CD4-positive, alpha-beta T cell treated with Interleukin-4 for 1 hour (primary cell): Measurements from ENCODE around the gene ASL.
"Not testable (repeated sequence)": the region's sequence is repeated elsewhere in the genome, so short reads cannot be mapped to it uniquely, and the experiment has no call there.

Source experiments
- DNase-seq, 2 donors: peaks; one replicate each; pipeline ENCODE4 v3.0.0-alpha.2; 2020 to 2022

The ASL gene

DNA sequence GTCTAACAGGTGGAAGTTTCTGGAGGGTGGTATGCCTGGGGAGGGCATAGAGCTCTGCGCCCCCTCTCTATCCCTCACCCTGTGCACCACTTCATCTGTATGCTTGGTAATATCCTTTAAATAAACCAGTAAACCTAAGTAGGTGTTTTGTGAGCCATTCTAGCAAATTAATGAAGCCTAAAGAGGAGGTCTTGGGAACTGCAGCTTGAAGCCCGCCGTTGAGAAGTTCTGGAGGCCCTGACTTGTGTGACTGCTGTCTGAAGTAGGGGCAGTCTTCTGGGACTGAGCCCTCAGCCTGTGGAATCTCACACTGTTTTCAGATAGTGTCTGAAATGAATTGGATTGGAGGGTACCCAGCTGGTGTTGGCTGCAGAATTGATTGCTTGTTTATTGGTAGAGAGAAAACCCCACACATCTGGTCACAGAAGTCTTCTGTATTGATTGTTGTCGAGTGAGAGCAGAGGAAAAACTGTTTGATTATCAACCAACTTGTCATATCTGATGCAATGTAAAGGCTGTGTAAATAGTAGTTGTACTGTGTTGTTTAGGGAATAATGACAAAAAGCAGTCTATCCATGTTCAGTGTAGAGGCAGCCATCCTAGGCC lies 43.7 kb downstream of the ASL start:
- no peak for DNase-seq

DNA sequence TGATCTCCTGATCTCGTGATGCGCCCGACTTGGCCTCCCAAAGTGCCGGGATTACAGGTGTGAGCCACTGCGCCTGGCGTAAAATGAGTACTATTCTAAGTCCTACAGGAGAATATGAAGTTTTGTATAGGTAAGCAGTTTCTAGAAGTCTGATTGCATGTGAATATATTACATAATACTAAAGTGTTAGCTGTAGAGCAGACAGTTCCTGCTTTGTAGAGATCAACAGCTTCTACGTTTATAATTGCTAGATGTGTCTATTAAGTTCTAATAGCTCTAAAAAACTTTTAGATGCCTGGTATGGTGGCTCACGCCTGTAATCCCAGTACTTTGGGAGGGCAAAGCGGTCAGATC lies 47.5 kb downstream of the ASL start:
- DNase-seq, result no peak

DNA sequence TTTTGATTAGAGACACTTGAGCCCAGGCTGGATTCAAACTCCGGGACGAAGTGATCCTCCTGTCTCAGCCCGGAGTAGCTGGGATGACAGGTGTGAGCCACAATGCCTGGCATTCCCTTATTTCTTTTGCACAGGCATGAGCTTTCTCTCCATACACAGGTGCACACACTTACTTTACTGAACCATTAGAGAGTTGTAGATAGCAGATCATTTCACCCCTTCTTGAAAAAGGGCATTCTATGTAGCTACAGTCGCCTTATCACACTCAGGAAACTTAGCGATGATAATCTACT lies 48.9 kb downstream of the ASL start:
- not testable (repeated sequence) for DNase-seq

DNA sequence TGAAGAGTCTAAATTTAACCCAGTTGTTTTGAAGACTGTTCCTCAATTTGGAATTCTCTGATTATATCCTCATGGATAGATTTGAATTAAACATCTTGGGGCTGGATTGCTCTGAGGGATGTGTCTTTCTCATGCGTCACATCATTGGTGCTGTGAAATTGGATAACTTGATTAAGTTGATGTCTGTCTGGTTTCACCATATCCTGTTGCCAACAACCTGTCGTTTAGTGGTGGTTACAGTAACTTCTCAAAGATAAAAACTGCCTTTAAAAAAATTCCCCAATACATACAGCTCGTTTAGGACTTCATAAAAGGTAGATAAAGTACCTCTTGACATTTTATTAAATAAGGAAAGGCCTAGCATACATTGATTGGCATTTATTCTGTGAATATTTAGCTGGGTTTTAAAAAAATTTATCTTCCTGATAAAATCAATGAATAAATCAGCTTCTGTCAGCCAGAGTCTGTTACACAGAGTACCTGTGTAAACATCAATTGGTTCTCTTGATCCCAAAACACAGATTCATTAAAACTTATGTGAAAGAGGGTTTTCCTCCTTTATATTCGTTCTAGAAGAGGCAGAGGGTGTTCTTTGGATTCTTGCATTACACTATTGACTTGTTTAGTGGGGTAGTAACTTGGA lies 49.6 kb downstream of the ASL start:
- DNase-seq, result peak in 1 of 2 donors; percentile 30

DNA sequence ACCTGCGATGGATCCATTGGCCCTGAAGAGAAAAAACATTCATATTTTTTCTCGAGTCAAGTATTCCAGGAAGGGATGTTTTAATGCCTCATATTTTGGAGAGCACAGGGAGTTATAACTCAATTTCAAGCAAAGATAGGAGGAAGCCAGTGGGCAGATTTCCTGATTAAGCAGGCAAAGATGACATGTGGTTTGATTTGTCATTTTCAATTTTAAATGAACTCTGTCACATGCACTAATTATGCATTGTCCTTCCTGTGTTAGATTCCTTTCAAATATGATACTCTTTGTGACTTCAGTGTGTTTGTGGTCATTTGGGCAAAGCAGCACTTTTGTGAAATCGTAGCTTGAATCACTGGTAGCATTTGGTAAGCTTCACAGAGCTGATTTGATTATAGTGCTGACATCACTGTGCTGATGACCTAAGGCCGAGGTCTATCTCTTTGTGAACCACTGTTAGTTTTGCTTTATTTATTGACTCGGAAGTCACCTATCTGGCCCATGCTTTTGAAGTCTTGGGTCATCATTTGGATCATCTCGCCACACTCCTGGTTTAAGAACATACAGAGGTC lies 50.2 kb downstream of the ASL start:
- DNase-seq, result peak; percentile 27 to 37

DNA sequence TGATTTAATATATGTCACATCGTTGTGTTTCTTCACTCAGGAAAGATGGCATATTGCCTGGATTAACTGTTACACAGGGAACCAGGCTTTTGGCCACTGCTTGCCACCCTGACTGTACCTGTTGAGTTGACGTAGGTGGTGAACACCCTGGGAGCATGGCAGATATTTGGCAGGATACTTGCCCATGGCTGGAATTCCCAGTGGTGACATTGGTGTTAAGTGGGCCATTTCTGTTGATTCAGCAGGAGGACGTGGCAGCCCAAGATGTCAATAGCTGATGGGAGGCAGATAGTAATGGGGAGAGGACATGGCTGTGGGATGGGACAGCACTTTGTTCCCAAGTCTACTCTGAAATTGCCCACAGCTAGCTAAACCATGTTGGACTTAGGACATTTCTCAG lies 51.6 kb downstream of the ASL start:
- not testable (repeated sequence) for DNase-seq

DNA sequence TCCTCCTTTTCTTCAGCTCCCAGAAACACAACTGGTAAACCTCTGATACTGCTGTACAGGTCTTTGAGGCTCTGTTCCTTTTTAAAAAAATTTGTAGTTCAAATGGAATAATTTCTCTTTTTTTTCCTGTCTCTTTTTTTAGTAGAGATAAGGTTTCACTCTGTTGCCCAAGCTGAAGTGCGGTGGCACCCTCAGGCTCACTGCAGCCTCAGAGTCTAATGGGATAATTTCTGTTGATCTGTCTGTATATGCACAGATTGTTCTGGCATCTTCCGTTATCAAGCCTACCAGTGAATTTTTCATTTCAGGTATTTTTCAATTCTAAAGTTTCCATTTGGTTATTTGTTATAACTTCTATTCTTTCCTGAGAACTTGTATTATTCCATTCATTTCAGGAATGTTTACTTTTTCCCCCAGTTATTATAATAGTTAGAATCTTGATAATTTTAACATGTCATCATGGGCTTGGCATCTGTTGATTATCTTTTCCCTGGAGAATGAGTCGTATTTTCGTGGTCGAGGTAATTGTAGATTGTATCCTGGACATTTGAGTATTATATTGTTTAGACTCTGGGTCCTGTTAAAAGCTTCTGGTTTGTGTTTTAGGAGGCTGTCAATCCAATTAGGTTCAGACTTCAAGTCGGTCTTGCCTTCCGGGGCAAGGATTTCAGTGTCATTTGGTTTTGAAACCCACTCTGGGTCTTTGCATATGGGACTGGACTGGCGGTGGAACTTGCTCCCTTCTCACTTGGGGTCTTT lies 63.6 kb downstream of the ASL start:
- no peak for DNase-seq

DNA sequence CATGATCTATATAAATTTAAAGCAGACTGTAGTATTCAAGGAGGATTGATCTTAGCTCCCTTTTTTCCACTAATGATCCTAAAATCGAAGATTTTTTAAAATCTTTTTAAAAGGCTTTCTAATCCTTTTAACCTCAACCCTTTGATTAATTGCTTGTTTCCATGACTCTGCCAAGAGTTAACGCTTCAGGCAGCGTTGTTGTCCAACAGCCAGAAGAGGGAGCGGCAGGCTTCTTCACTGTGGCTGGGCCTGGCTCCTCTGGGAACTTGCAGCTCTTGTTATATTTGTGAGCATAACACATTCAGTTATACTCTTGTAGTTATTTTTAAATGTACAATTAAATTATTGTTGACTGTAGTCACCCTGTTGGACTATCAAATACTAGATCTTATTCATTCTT lies 65.3 kb downstream of the ASL start:
- DNase-seq, result no peak

DNA sequence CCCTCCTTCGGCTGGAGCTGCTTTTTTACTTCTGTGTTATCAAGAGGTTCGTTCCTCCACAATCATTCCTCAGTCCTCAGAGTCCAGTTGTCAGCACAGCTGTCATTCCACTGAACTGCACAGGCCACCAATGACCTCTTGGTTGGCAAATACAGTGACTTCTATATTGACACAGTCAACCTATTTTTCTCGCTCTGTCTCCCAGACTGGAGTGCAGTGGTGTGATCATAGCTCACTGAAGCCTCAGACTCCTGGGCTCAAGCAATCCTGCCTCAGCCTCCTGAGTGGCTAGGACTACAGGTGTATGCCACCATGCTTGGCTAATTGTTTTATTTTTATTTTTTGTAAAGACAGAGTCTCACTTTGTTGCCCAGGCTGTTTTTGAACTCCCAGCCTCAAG lies 66.7 kb downstream of the ASL start:
- no peak for DNase-seq

DNA sequence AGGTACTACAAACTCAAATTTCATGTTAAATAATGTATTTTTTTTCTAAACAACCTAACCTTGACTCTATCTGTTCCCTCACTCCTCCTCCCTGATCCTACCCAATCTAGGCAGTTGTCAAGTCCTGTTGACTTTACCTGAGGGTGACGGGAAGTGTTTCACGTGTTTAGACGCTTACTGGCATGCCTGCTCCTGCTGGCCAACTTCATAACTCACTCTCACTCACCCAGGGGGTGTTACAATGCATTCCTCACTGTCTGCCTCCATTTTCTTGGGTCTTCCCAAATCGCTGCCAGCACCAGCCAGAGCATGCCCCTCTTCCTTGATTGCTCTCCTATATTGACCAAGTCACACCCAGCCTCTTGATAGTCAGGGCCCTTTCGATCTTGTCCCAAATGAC lies 67.4 kb downstream of the ASL start:
- DNase-seq, result no peak
